WTC11 (cell line): ENCODE results near the gene TUBGCP3.

Source experiments
- ARID4B ChIP-seq: sonication (generic); formaldehyde crosslinking; IDR thresholded peaks from 2 replicates; pipeline ENCODE4 v1.8.0; 2023; ENCODE audit warnings: missing genetic modification reagents, mild to moderate bottlenecking, borderline replicate concordance
- CTCF ChIP-seq: fragments of 200-600 bp; IDR thresholded peaks from 2 replicates; pipeline ENCODE4 v1.8.0; 2022; ENCODE audit warnings: antibody characterized with exemption
- ERG ChIP-seq: fragments of 250-450 bp; sonication (Bioruptor Pico); IDR thresholded peaks from 2 replicates; pipeline ENCODE4 v1.8.0; 2021; ENCODE audit warnings: mild to moderate bottlenecking
- GTF2I ChIP-seq: fragments of 250-450 bp; sonication (Bioruptor Pico); conservative IDR thresholded peaks from 2 replicates; pipeline ENCODE4 v1.4.0; 2021; ENCODE audit warnings: mild to moderate bottlenecking
- IRF2 ChIP-seq: sonication (generic); formaldehyde crosslinking; IDR thresholded peaks from 2 replicates; pipeline ENCODE4 v1.8.0; 2022; ENCODE audit warnings: low read depth, missing genetic modification reagents, borderline replicate concordance
- MLX ChIP-seq: sonication (generic); formaldehyde crosslinking; IDR thresholded peaks from 2 replicates; pipeline ENCODE4 v1.8.1; 2023; ENCODE audit warnings: mild to moderate bottlenecking, missing genetic modification reagents, moderate library complexity
- NFYB ChIP-seq: sonication (generic); formaldehyde crosslinking; conservative IDR thresholded peaks from 2 replicates; pipeline ENCODE4 v1.8.0; 2022; ENCODE audit warnings: low read depth, missing genetic modification reagents
- NR1H2 ChIP-seq: sonication (generic); formaldehyde crosslinking; IDR thresholded peaks from 2 replicates; pipeline ENCODE4 v1.9.0; 2021; ENCODE audit warnings: mild to moderate bottlenecking, moderate library complexity, missing genetic modification reagents
- NR2C2 ChIP-seq: sonication (generic); formaldehyde crosslinking; IDR thresholded peaks from 2 replicates; pipeline ENCODE4 v1.8.0; 2022; ENCODE audit warnings: mild to moderate bottlenecking, missing genetic modification reagents
- PRRX2 ChIP-seq: fragments of 250-450 bp; sonication (Bioruptor Pico); IDR thresholded peaks from 2 replicates; pipeline ENCODE4 v1.8.0; 2021; ENCODE audit warnings: mild to moderate bottlenecking
- RORB ChIP-seq: fragments of 250-450 bp; sonication (Bioruptor Pico); IDR thresholded peaks from 2 replicates; pipeline ENCODE4 v1.9.0; 2021; ENCODE audit warnings: mild to moderate bottlenecking
- TP53 ChIP-seq: sonication (generic); formaldehyde crosslinking; IDR thresholded peaks from 2 replicates; pipeline ENCODE4 v1.8.1; 2023; ENCODE audit warnings: mild to moderate bottlenecking, missing genetic modification reagents
- ZNF416 ChIP-seq: fragments of 250-450 bp; sonication (Bioruptor Pico); IDR thresholded peaks from 2 replicates; pipeline ENCODE4 v1.9.0; 2021; ENCODE audit warnings: mild to moderate bottlenecking, inconsistent platforms

- TF ChIP-seq NR2C2 (CRISPR knock-in tag): no peak
- no peak for TF ChIP-seq CTCF
- no peak for TF ChIP-seq TP53 (CRISPR knock-in tag)
- TF ChIP-seq ERG (CRISPR knock-in tag): no peak
- no peak for TF ChIP-seq GTF2I (CRISPR knock-in tag)
- TF ChIP-seq IRF2: no peak
- TF ChIP-seq PRRX2: no peak
- no peak for TF ChIP-seq ZNF416
- TF ChIP-seq RORB: no peak
- no peak for TF ChIP-seq NR1H2 (CRISPR knock-in tag)
- no peak for TF ChIP-seq NFYB
- no peak for TF ChIP-seq MLX (CRISPR knock-in tag)
- TF ChIP-seq ARID4B (CRISPR knock-in tag): no peak
Measured at GRCh38 chr13:112574416-112574815, 13.5 kb downstream of the TUBGCP3 start.
